ENCODE measurements around the gene SUPT20H.
A peak's percentile ranks its signal among the peaks of the same experiment; 100 is the strongest.

The SUPT20H gene

GRCh38 chr13:37011788-37012187 is 47.7 kb downstream of the SUPT20H start:
- Histone ChIP-seq H3K27ac (ENCODE audit: low read depth in 2 of 2, low read length in 2 of 2) (no peak overlapping the region), H3K4me3 (ENCODE audit: low read length in 2 of 2) (no peak overlapping the region), H3K36me3 (ENCODE audit: control insufficient read depth in 2 of 2, insufficient read depth in 2 of 2, low read length in 2 of 2) (peaks cover 57 to 60% of the 10 kb centered on the region in 2 donors), H3K27me3 (ENCODE audit: control insufficient read depth in 2 of 2, insufficient read depth in 2 of 2, low read length in 2 of 2) (no peaks in the 10 kb centered on the region), H3K9ac (ENCODE audit: low read depth in 1 of 2, low read length in 2 of 2) (no peak overlapping the region), H3K4me1 (ENCODE audit: control insufficient read depth in 2 of 2, insufficient read depth in 2 of 2, low read length in 2 of 2) (no peaks in the 10 kb centered on the region), H3K9me3 (ENCODE audit: control insufficient read depth in 2 of 2, low read length in 2 of 2) (no peaks in the 10 kb centered on the region)

GRCh38 chr13:37011002-37011401 is 48.5 kb downstream of the SUPT20H start:
- H3K36me3 ChIP-seq (ENCODE audit: control insufficient read depth in 2 of 2, insufficient read depth in 2 of 2, low read length in 2 of 2): peaks cover 62 to 63% of the 10 kb centered on the region in 2 donors

GRCh38 chr13:37010424-37010823 is 49.1 kb downstream of the SUPT20H start:
- peaks cover 58 to 64% of the 10 kb centered on the region in 2 donors for H3K36me3 ChIP-seq (ENCODE audit: control insufficient read depth in 2 of 2, insufficient read depth in 2 of 2, low read length in 2 of 2)

More at GRCh38 chr13:37011002-37011401, 48.5 kb downstream of the SUPT20H start:
- H3K27ac ChIP-seq (ENCODE audit: low read depth in 2 of 2, low read length in 2 of 2): no peak overlapping the region
- no peaks in the 10 kb centered on the region for H3K4me1 ChIP-seq (ENCODE audit: control insufficient read depth in 2 of 2, insufficient read depth in 2 of 2, low read length in 2 of 2)
- no peak overlapping the region for H3K9ac ChIP-seq (ENCODE audit: low read depth in 1 of 2, low read length in 2 of 2)
- H3K27me3 ChIP-seq (ENCODE audit: control insufficient read depth in 2 of 2, insufficient read depth in 2 of 2, low read length in 2 of 2): no peaks in the 10 kb centered on the region
- no peaks in the 10 kb centered on the region for H3K9me3 ChIP-seq (ENCODE audit: control insufficient read depth in 2 of 2, low read length in 2 of 2)
- no peak overlapping the region for H3K4me3 ChIP-seq (ENCODE audit: low read length in 2 of 2)

GRCh38 chr13:37009692-37010091 is 49.8 kb downstream of the SUPT20H start:
- Histone ChIP-seq H3K27ac (ENCODE audit: low read depth in 2 of 2, low read length in 2 of 2) (no peak overlapping the region), H3K9me3 (ENCODE audit: control insufficient read depth in 2 of 2, low read length in 2 of 2) (no peaks in the 10 kb centered on the region), H3K4me3 (ENCODE audit: low read length in 2 of 2) (no peak overlapping the region), H3K4me1 (ENCODE audit: control insufficient read depth in 2 of 2, insufficient read depth in 2 of 2, low read length in 2 of 2) (no peaks in the 10 kb centered on the region), H3K36me3 (ENCODE audit: control insufficient read depth in 2 of 2, insufficient read depth in 2 of 2, low read length in 2 of 2) (peaks cover 60 to 67% of the 10 kb centered on the region in 2 donors), H3K27me3 (ENCODE audit: control insufficient read depth in 2 of 2, insufficient read depth in 2 of 2, low read length in 2 of 2) (no peaks in the 10 kb centered on the region), H3K9ac (ENCODE audit: low read depth in 1 of 2, low read length in 2 of 2) (no peak overlapping the region)

More at GRCh38 chr13:37010424-37010823, 49.1 kb downstream of the SUPT20H start:
- Histone ChIP-seq H3K9ac (ENCODE audit: low read depth in 1 of 2, low read length in 2 of 2) (no peak overlapping the region), H3K9me3 (ENCODE audit: control insufficient read depth in 2 of 2, low read length in 2 of 2) (no peaks in the 10 kb centered on the region), H3K27me3 (ENCODE audit: control insufficient read depth in 2 of 2, insufficient read depth in 2 of 2, low read length in 2 of 2) (no peaks in the 10 kb centered on the region), H3K27ac (ENCODE audit: low read depth in 2 of 2, low read length in 2 of 2) (no peak overlapping the region), H3K4me3 (ENCODE audit: low read length in 2 of 2) (no peak overlapping the region), H3K4me1 (ENCODE audit: control insufficient read depth in 2 of 2, insufficient read depth in 2 of 2, low read length in 2 of 2) (no peaks in the 10 kb centered on the region)

GRCh38 chr13:37001921-37002250 is 57.6 kb downstream of the SUPT20H start:
- H3K36me3 ChIP-seq (ENCODE audit: control insufficient read depth in 2 of 2, insufficient read depth in 2 of 2, low read length in 2 of 2): peaks cover 25 to 33% of the 10 kb centered on the region in 2 donors
- no peak overlapping the region for H3K9ac ChIP-seq (ENCODE audit: low read depth in 1 of 2, low read length in 2 of 2)
- H3K27ac ChIP-seq (ENCODE audit: low read depth in 2 of 2, low read length in 2 of 2): no peak overlapping the region
- no peaks in the 10 kb centered on the region for H3K27me3 ChIP-seq (ENCODE audit: control insufficient read depth in 2 of 2, insufficient read depth in 2 of 2, low read length in 2 of 2)
- peaks cover 7 to 8% of the 10 kb centered on the region in 2 donors for H3K4me1 ChIP-seq (ENCODE audit: control insufficient read depth in 2 of 2, insufficient read depth in 2 of 2, low read length in 2 of 2)
- H3K4me3 ChIP-seq (ENCODE audit: low read length in 2 of 2): peak overlapping the region; percentile 96 to 98
- no peaks in the 10 kb centered on the region for H3K9me3 ChIP-seq (ENCODE audit: control insufficient read depth in 2 of 2, low read length in 2 of 2)

GRCh38 chr13:36999054-36999714 is 60.3 kb downstream of the SUPT20H start, which contains the start of gene ALG5:
ALG5 (minus strand) TSS chr13:36999340; CDS start chr13:36999300, 40 bp downstream.
- peak within 1 kb of the TSS; percentile 93 to 99 for H3K27ac ChIP-seq (ENCODE audit: low read depth in 2 of 2, low read length in 2 of 2)
- peaks cover 10 to 16% of the 10 kb centered on the region in 2 donors for H3K36me3 ChIP-seq (ENCODE audit: control insufficient read depth in 2 of 2, insufficient read depth in 2 of 2, low read length in 2 of 2)
- H3K27me3 ChIP-seq (ENCODE audit: control insufficient read depth in 2 of 2, insufficient read depth in 2 of 2, low read length in 2 of 2): no peaks in the 10 kb centered on the region
- peak within 1 kb of the TSS; percentile 93 for H3K9ac ChIP-seq (ENCODE audit: low read depth in 1 of 2, low read length in 2 of 2)
- no peaks in the 10 kb centered on the region for H3K9me3 ChIP-seq (ENCODE audit: control insufficient read depth in 2 of 2, low read length in 2 of 2)
- H3K4me1 ChIP-seq (ENCODE audit: control insufficient read depth in 2 of 2, insufficient read depth in 2 of 2, low read length in 2 of 2): peaks cover 7 to 8% of the 10 kb centered on the region in 2 donors
- H3K4me3 ChIP-seq (ENCODE audit: low read length in 2 of 2): peak within 1 kb of the TSS; percentile 96 to 98

GRCh38 chr13:36998624-36999041 is 60.9 kb downstream of the SUPT20H start:
- Histone ChIP-seq H3K4me1 (ENCODE audit: control insufficient read depth in 2 of 2, insufficient read depth in 2 of 2, low read length in 2 of 2) (peaks cover 7 to 8% of the 10 kb centered on the region in 2 donors), H3K27ac (ENCODE audit: low read depth in 2 of 2, low read length in 2 of 2) (peak overlapping the region; percentile 69 to 93), H3K36me3 (ENCODE audit: control insufficient read depth in 2 of 2, insufficient read depth in 2 of 2, low read length in 2 of 2) (peaks cover 9 to 16% of the 10 kb centered on the region in 2 donors), H3K9ac (ENCODE audit: low read depth in 1 of 2, low read length in 2 of 2) (peak overlapping the region; percentile 93), H3K27me3 (ENCODE audit: control insufficient read depth in 2 of 2, insufficient read depth in 2 of 2, low read length in 2 of 2) (no peaks in the 10 kb centered on the region), H3K9me3 (ENCODE audit: control insufficient read depth in 2 of 2, low read length in 2 of 2) (no peaks in the 10 kb centered on the region), H3K4me3 (ENCODE audit: low read length in 2 of 2) (peak overlapping the region; percentile 96 to 98)

GRCh38 chr13:36997716-36998427 is 61.6 kb downstream of the SUPT20H start:
- H3K27ac ChIP-seq (ENCODE audit: low read depth in 2 of 2, low read length in 2 of 2): no peak overlapping the region

GRCh38 chr13:36992362-36992761 is 67.1 kb downstream of the SUPT20H start:
- Histone ChIP-seq H3K27me3 (ENCODE audit: control insufficient read depth in 2 of 2, insufficient read depth in 2 of 2, low read length in 2 of 2) (no peaks in the 10 kb centered on the region), H3K4me1 (ENCODE audit: control insufficient read depth in 2 of 2, insufficient read depth in 2 of 2, low read length in 2 of 2) (no peaks in the 10 kb centered on the region), H3K36me3 (ENCODE audit: control insufficient read depth in 2 of 2, insufficient read depth in 2 of 2, low read length in 2 of 2) (peaks cover 57 to 73% of the 10 kb centered on the region in 2 donors)

More at GRCh38 chr13:36997716-36998427, 61.6 kb downstream of the SUPT20H start:
- Histone ChIP-seq H3K4me1 (ENCODE audit: control insufficient read depth in 2 of 2, insufficient read depth in 2 of 2, low read length in 2 of 2) (peaks cover 7 to 8% of the 10 kb centered on the region in 2 donors), H3K9me3 (ENCODE audit: control insufficient read depth in 2 of 2, low read length in 2 of 2) (no peaks in the 10 kb centered on the region), H3K4me3 (ENCODE audit: low read length in 2 of 2) (peak overlapping the region; percentile 96 to 98), H3K36me3 (ENCODE audit: control insufficient read depth in 2 of 2, insufficient read depth in 2 of 2, low read length in 2 of 2) (peaks cover 7 to 19% of the 10 kb centered on the region in 2 donors), H3K9ac (ENCODE audit: low read depth in 1 of 2, low read length in 2 of 2) (peak overlapping the region; percentile 93), H3K27me3 (ENCODE audit: control insufficient read depth in 2 of 2, insufficient read depth in 2 of 2, low read length in 2 of 2) (no peaks in the 10 kb centered on the region)

More at GRCh38 chr13:36992362-36992761, 67.1 kb downstream of the SUPT20H start:
- Histone ChIP-seq H3K9me3 (ENCODE audit: control insufficient read depth in 2 of 2, low read length in 2 of 2) (no peaks in the 10 kb centered on the region), H3K9ac (ENCODE audit: low read depth in 1 of 2, low read length in 2 of 2) (no peak overlapping the region), H3K27ac (ENCODE audit: low read depth in 2 of 2, low read length in 2 of 2) (no peak overlapping the region), H3K4me3 (ENCODE audit: low read length in 2 of 2) (no peak overlapping the region)

All from mucosa of rectum (tissue), 2 donors.